Measurements from ENCODE around the gene EPB41L2.

GRCh38 chr6:130947464-130947863 lies 115.6 kb downstream of the EPB41L2 start:
- no peak for TF ChIP-seq POLR2AphosphoS5 (IDR thresholded peaks at IDR 0.05)
- TF ChIP-seq CTCF (IDR thresholded peaks at IDR 0.05 in 8 of 11, conservative IDR thresholded peaks at IDR 0.05 in 3 of 11) = no peak

Data from spleen (tissue), 7 donors.